ENCODE results near the gene TTLL9. TPM values are rescaled to one million over a fixed set of nuclear protein-coding genes. Genes with fewer than 3 reads are reported as not detected.

TTLL9 gene
- total and polyA plus RNA-seq, 2 of the 13 experiments (the other 11 are each of a cell fraction or from before 2014, with no cell fraction given): not detected

GRCh38 chr20:31822421-31823330, 47.8 kb upstream of the TTLL9 start (continued):
- TF ChIP-seq UBTF (CRISPR knock-in tag; IDR thresholded peaks at IDR 0.05) (0 out of 2 replicates have a peak, but pooled peaks have one; percentile 30), TCF7L2 (IDR thresholded peaks at IDR 0.05; ENCODE audit: low read depth, low read length) (no peak), AFF4 (CRISPR knock-in tag; IDR thresholded peaks at IDR 0.05) (no peak), KDM2A (CRISPR knock-in tag; IDR thresholded peaks at IDR 0.05; ENCODE audit: borderline replicate concordance, low read depth) (peak; percentile 81), SP5 (CRISPR knock-in tag; IDR thresholded peaks at IDR 0.05; ENCODE audit: borderline replicate concordance, low read depth) (peak; percentile 56; the same call in 1 of the 2 replicates), ZNF280B (CRISPR knock-in tag; IDR thresholded peaks at IDR 0.05; ENCODE audit: borderline replicate concordance) (peak; percentile 65; the same call in 1 of the 2 replicates), HMG20A (CRISPR knock-in tag; IDR thresholded peaks at IDR 0.05; ENCODE audit: borderline replicate concordance) (no peak), MAZ (IDR thresholded peaks at IDR 0.05; ENCODE audit: borderline replicate concordance, low read depth, low read length) (peak; percentile 67; the same call in 1 of the 2 replicates), MAZ (CRISPR knock-in tag; IDR thresholded peaks at IDR 0.05; ENCODE audit: low read depth) (peak; percentile 64; the same call in 1 of the 2 replicates), SAP130 (CRISPR knock-in tag; IDR thresholded peaks at IDR 0.05; ENCODE audit: low read depth) (peak; percentile 33; the same call in 1 of the 2 replicates), DNMT3B (CRISPR knock-in tag; conservative IDR thresholded peaks at IDR 0.05) (peak; percentile 25; the same call in 1 of the 2 replicates), DZIP1 (CRISPR knock-in tag; IDR thresholded peaks at IDR 0.05) (peak; percentile 78; the same call in 1 of the 2 replicates), ZFX (CRISPR knock-in tag; IDR thresholded peaks at IDR 0.05; ENCODE audit: low read depth) (peak; percentile 18; the same call in 1 of the 2 replicates), ELF3 (CRISPR knock-in tag; IDR thresholded peaks at IDR 0.05) (no peak), EZH2 (conservative IDR thresholded peaks at IDR 0.05; ENCODE audit: low read depth, low read length) (0 out of 2 replicates have a peak, but pooled peaks have one; percentile 79), RAD21 (CRISPR knock-in tag; IDR thresholded peaks at IDR 0.05) (peak; percentile 99)

Data from HepG2 (cell line).